GM12872 (cell line): ENCODE measurements around the gene C1QTNF9.

Source experiments
- CTCF ChIP-seq: IDR thresholded peaks from 3 replicates; pipeline ENCODE4 v1.5.1; 2011; ENCODE audit warnings: low read depth, mild to moderate bottlenecking, low read length, moderate library complexity; ENCODE audit not compliant: insufficient read depth

C1QTNF9 gene

DNA sequence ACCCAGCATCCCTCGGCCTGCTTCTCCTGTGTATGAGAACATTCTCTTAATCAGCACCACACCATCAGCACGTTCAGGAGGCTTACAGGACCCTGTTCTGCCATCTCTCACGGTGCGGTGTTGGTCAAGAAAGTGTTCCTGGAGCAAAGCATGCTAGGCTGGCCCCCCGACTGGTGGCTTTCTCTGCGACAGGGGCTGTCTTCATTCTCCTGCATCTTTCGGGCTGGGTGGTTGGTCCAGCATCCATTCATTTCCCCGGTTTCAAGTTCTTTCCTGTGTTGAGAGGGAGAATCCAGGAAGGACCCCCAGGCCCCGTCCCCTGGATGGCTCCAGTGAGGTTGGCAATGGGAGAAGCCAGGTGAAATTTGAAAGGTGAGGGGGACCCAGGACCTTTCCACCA is 55.8 kb downstream of the C1QTNF9 start:
- TF ChIP-seq CTCF, result no peak
